ENCODE results near the gene YPEL5. TPM values are rescaled to one million over a fixed set of nuclear protein-coding genes. Genes with fewer than 3 reads are reported as not detected.

Gene YPEL5
- total and polyA plus RNA-seq, 10 of the 15 experiments (the other 5 are each of a cell fraction or from before 2014, with no cell fraction given), result 18.8 to 47.3 (median 21.7) TPM

DNA sequence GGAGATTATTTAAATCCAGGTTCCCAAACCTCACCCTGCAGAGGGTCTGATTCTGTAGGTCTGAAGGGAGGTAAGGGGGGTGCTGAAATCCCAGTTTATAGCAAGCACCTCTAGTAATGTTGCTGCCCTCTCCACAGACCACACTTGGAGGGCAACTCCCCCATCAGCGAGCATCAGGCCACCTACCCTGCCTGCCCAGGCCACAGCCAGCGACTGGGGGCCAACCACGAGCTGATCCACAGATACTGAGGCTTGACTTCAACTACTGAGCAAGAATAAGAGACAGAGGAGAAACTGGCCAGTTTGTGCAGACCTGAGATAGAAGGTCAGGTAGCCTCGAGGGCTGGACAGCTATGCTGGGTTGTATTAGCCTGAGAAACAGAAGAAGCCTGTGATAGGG is 48.2 kb downstream of the YPEL5 start:
- Histone ChIP-seq H3K9ac (ENCODE audit: control insufficient read depth, insufficient read depth, low read length) (no peak overlapping the region), H3K27me3 (replicated peaks in 1 of 2; ENCODE audit: control insufficient read depth in 2 of 2, insufficient read depth in 2 of 2, low read length in 1 of 2) (no peaks in the 10 kb centered on the region), H2AFZ (ENCODE audit: control insufficient read depth, low read depth, low read length) (no peak overlapping the region), H4K20me1 (ENCODE audit: control insufficient read depth, insufficient read depth) (no peaks in the 10 kb centered on the region), H3K36me3 (ENCODE audit: control insufficient read depth in 2 of 2, insufficient read depth in 2 of 2, low read length in 1 of 2) (no peaks in the 10 kb centered on the region), H3K9me3 (replicated peaks; ENCODE audit: control insufficient read depth, insufficient read depth, low read length) (no peaks in the 10 kb centered on the region), H3K4me3 (no peak overlapping the region), H3K4me2 (ENCODE audit: control insufficient read depth, insufficient read depth) (no peak overlapping the region), H3K4me1 (ENCODE audit: control insufficient read depth, insufficient read depth, low read length) (no peaks in the 10 kb centered on the region), H3K27ac (ENCODE audit: control insufficient read depth, insufficient read depth) (no peak overlapping the region), H3K79me2 (ENCODE audit: control insufficient read depth, insufficient read depth, low read length) (no peaks in the 10 kb centered on the region)
- TF ChIP-seq STAT3 (IDR thresholded peaks at IDR 0.05; ENCODE audit: low read depth, low read length), result no peak
- intact Hi-C loops (cut with micrococcal nuclease; ENCODE audit: unreplicated experiment) (no loop called here), in situ Hi-C loops (cut with MboI) (no loop called here)
- BruUV-seq (replicated peaks), result no TSS peak
- CTCF ChIA-PET, result interaction anchor here (0.6 kb wide), 1 partner anchor 1233 kb away, joined by 3 read pairs; no protein-coding TSS in a partner anchor
- POLR2A ChIA-PET, result no interaction called here
- SMC1A ChIA-PET (ENCODE audit: uncharacterized antibody, unreplicated experiment), result interaction anchor here (1.0 to 1.2 kb wide), 2 partner anchors 30 to 498 kb away, joined by 3 to 6 read pairs; no protein-coding TSS in a partner anchor
- FAIRE-seq (no peak), DNase-seq (ENCODE audit: low read depth, low spot score) (no peak), ATAC-seq (no peak)
- RAD21 ChIA-PET (ENCODE audit: unreplicated experiment), result interaction anchor here (1.1 kb wide), 1 partner anchor 32 kb away, joined by 3 read pairs; no protein-coding TSS in a partner anchor
- whole genome bisulfite sequencing (ENCODE audit: insufficient coverage, insufficient replicate concordance, low lambda C conversion rate, missing lambda C conversion rate), result 6% methylated on average over 4 of the region's 4 CpGs

DNA sequence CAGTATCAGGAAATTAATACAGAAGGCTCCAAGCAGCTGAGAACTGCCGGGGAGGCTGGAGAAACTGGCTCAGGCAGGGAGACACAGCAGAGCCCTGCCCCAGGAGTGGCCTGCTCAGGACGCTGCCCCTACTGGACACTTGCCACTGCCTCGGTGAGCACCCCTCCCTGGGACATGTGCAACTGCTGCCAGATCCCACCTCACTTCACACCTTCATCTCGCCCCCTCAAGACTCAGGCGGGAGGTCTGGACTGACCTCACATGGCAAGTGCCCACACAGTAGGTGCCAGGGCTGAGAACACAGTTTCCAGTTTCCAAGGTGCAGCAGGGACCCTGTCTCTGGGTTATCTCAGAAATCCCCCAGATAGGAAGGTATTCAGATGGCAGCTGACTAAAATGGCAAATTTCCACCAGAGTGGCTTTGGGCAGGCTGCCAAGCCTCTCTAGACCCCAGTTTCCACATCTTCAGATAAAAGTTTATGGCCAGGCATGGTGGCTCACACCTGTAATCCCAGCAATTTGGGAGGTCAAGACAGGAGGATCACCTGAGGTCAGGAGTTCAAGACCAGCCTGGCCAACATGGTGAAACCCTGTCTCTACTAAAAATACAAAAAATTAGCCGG is 50.9 kb downstream of the YPEL5 start:
- DNase-seq (ENCODE audit: low read depth, low spot score) (no peak), ATAC-seq (no peak), FAIRE-seq (no peak)
- TF ChIP-seq MXI1 (IDR thresholded peaks at IDR 0.05; ENCODE audit: low read depth, low read length) (no peak), CBX5 (IDR thresholded peaks at IDR 0.05; ENCODE audit: low read depth) (no peak), SUPT20H (IDR thresholded peaks at IDR 0.05; ENCODE audit: borderline replicate concordance, control insufficient read depth, low read depth, low read length) (no peak), TCF3 (IDR thresholded peaks at IDR 0.05; ENCODE audit: borderline replicate concordance, insufficient read depth, low read depth, low read length) (no peak), KDM1A (IDR thresholded peaks at IDR 0.05; ENCODE audit: borderline replicate concordance) (no peak), GABPA (IDR thresholded peaks at IDR 0.05; ENCODE audit: low read depth) (no peak), TCF7 (IDR thresholded peaks at IDR 0.05; ENCODE audit: borderline replicate concordance) (no peak), CHD2 (IDR thresholded peaks at IDR 0.05; ENCODE audit: borderline replicate concordance, low read depth, low read length) (no peak)
- TF ChIP-seq, protein P1, sequence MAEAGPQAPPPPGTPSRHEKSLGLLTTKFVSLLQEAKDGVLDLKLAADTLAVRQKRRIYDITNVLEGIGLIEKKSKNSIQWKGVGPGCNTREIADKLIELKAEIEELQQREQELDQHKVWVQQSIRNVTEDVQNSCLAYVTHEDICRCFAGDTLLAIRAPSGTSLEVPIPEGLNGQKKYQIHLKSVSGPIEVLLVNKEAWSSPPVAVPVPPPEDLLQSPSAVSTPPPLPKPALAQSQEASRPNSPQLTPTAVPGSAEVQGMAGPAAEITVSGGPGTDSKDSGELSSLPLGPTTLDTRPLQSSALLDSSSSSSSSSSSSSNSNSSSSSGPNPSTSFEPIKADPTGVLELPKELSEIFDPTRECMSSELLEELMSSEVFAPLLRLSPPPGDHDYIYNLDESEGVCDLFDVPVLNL (IDR thresholded peaks at IDR 0.05; ENCODE audit: low read depth, low read length), result no peak
- Histone ChIP-seq H3K4me3 (no peak overlapping the region), H3K9me3 (replicated peaks; ENCODE audit: control insufficient read depth, insufficient read depth, low read length) (no peaks in the 10 kb centered on the region), H3K9ac (ENCODE audit: control insufficient read depth, insufficient read depth, low read length) (no peak overlapping the region), H3K27me3 (replicated peaks in 1 of 2; ENCODE audit: control insufficient read depth in 2 of 2, insufficient read depth in 2 of 2, low read length in 1 of 2) (no peaks in the 10 kb centered on the region), H2AFZ (ENCODE audit: control insufficient read depth, low read depth, low read length) (no peak overlapping the region), H3K79me2 (ENCODE audit: control insufficient read depth, insufficient read depth, low read length) (no peaks in the 10 kb centered on the region), H3K4me2 (ENCODE audit: control insufficient read depth, insufficient read depth) (no peak overlapping the region), H4K20me1 (ENCODE audit: control insufficient read depth, insufficient read depth) (no peaks in the 10 kb centered on the region), H3K27ac (ENCODE audit: control insufficient read depth, insufficient read depth) (no peak overlapping the region), H3K4me1 (ENCODE audit: control insufficient read depth, insufficient read depth, low read length) (no peaks in the 10 kb centered on the region), H3K36me3 (ENCODE audit: control insufficient read depth in 2 of 2, insufficient read depth in 2 of 2, low read length in 1 of 2) (no peaks in the 10 kb centered on the region)
- BruUV-seq (replicated peaks), result no TSS peak
- intact Hi-C loops (cut with micrococcal nuclease; ENCODE audit: unreplicated experiment) (no loop called here), in situ Hi-C loops (cut with MboI) (no loop called here)
- ChIA-PET SMC1A (ENCODE audit: uncharacterized antibody, unreplicated experiment) (interaction anchor here (0.6 to 1.3 kb wide), 3 partner anchors 11 to 514 kb away, joined by 3 read pairs; no protein-coding TSS in a partner anchor), CTCF (interaction anchor here (1.4 to 2.4 kb wide), 3 partner anchors 11 to 514 kb away, joined by 5 to 8 read pairs (median 6); no protein-coding TSS in a partner anchor), RAD21 (ENCODE audit: unreplicated experiment) (interaction anchor here (1.1 to 1.2 kb wide), 2 partner anchors 10 to 33 kb away, joined by 3 read pairs; no protein-coding TSS in a partner anchor), POLR2A (no interaction called here)
- 57% methylated on average over 6 of the region's 6 CpGs for WGBS (ENCODE audit: insufficient coverage, insufficient replicate concordance, low lambda C conversion rate, missing lambda C conversion rate)

All from GM12878 (cell line).